AG08396 (cell line): Measurements from ENCODE around the gene BARHL1.

ENCODE experiments used
- DNase-seq: peaks from one replicate; pipeline ENCODE4 v3.0.0; 2012; ENCODE audit warnings: low spot score, mixed read lengths

BARHL1 gene

GRCh38 chr9:132587592-132587955 is 5.2 kb downstream of the BARHL1 start:
- no peak for DNase-seq

- no peak for DNase-seq
Measured at GRCh38 chr9:132588098-132588497, 5.7 kb downstream of the BARHL1 start.

GRCh38 chr9:132588501-132589147 is 6.2 kb downstream of the BARHL1 start:
- no peak for DNase-seq

GRCh38 chr9:132589148-132590036 is 7.0 kb downstream of the BARHL1 start:
- no peak for DNase-seq

- DNase-seq: no peak
Measured at GRCh38 chr9:132590037-132590317, 7.6 kb downstream of the BARHL1 start.

GRCh38 chr9:132590318-132591182 is 8.1 kb downstream of the BARHL1 start:
- DNase-seq: no peak

GRCh38 chr9:132591244-132591643 is 8.8 kb downstream of the BARHL1 start:
- no peak for DNase-seq

GRCh38 chr9:132591751-132592314 is 9.4 kb downstream of the BARHL1 start:
- no peak for DNase-seq

GRCh38 chr9:132592451-132592850 is 10.0 kb downstream of the BARHL1 start:
- no peak for DNase-seq

- no peak for DNase-seq
Measured at GRCh38 chr9:132594412-132594811, 12.0 kb downstream of the BARHL1 start.

- no peak for DNase-seq
Measured at GRCh38 chr9:132595319-132595718, 12.9 kb downstream of the BARHL1 start.

- DNase-seq: no peak
Measured at GRCh38 chr9:132596200-132596599, 13.8 kb downstream of the BARHL1 start.

GRCh38 chr9:132597073-132597775 is 14.8 kb downstream of the BARHL1 start:
- no peak for DNase-seq

GRCh38 chr9:132600326-132600984 is 18.0 kb downstream of the BARHL1 start:
- no peak for DNase-seq

GRCh38 chr9:132602207-132602606 is 19.8 kb downstream of the BARHL1 start:
- DNase-seq: peak; percentile 26

GRCh38 chr9:132605387-132605786 is 23.0 kb downstream of the BARHL1 start:
- no peak for DNase-seq

- no peak for DNase-seq
Measured at GRCh38 chr9:132606066-132606465, 23.7 kb downstream of the BARHL1 start.

GRCh38 chr9:132609184-132609583 is 26.8 kb downstream of the BARHL1 start:
- no peak for DNase-seq

GRCh38 chr9:132609829-132610228 is 27.4 kb downstream of the BARHL1 start:
- DNase-seq: peak; percentile 71

- no peak for DNase-seq
Measured at GRCh38 chr9:132610661-132611060, 28.3 kb downstream of the BARHL1 start.

GRCh38 chr9:132614324-132614723 is 31.9 kb downstream of the BARHL1 start:
- no peak for DNase-seq
